ENCODE results near the gene KRT72. TPM values are rescaled to one million over a fixed set of nuclear protein-coding genes. Genes with fewer than 3 reads are reported as not detected.

The KRT72 gene
- total and polyA plus RNA-seq, 2 experiments from 2014 or later, result not detected

Other genes with a start within 250 kb of the KRT72 start
- gene KRT85, start 234.0 kb downstream of the KRT72 start, total RNA-seq (2014; rRNA removed; shearing (Covaris generic)), result not detected in 2 replicates
- gene KRT85, start 234.0 kb downstream of the KRT72 start, polyA plus RNA-seq (2016; fragmentation: Nextera tagmentation; extraction: Ambion mirVana), result not detected in 2 replicates
- not detected in 2 replicates for gene KRT84, start 215.8 kb downstream of the KRT72 start, total RNA-seq (2014; rRNA removed; shearing (Covaris generic))
- gene KRT84, start 215.8 kb downstream of the KRT72 start, polyA plus RNA-seq (2016; fragmentation: Nextera tagmentation; extraction: Ambion mirVana), result not detected in 2 replicates
- gene KRT82, start 195.1 kb downstream of the KRT72 start, total RNA-seq (2014; rRNA removed; shearing (Covaris generic)), result not detected in 2 replicates
- not detected in 2 replicates for gene KRT82, start 195.1 kb downstream of the KRT72 start, polyA plus RNA-seq (2016; fragmentation: Nextera tagmentation; extraction: Ambion mirVana)
- not detected in 2 replicates for gene KRT75, start 167.1 kb downstream of the KRT72 start, total RNA-seq (2014; rRNA removed; shearing (Covaris generic))
- not detected in 2 replicates for gene KRT75, start 167.1 kb downstream of the KRT72 start, polyA plus RNA-seq (2016; fragmentation: Nextera tagmentation; extraction: Ambion mirVana)
- not detected in 2 replicates for gene KRT6B, start 149.3 kb downstream of the KRT72 start, total RNA-seq (2014; rRNA removed; shearing (Covaris generic))
- gene KRT6B, start 149.3 kb downstream of the KRT72 start, polyA plus RNA-seq (2016; fragmentation: Nextera tagmentation; extraction: Ambion mirVana), result not detected in 2 replicates
- gene KRT6C, start 127.7 kb downstream of the KRT72 start, total RNA-seq (2014; rRNA removed; shearing (Covaris generic)), result not detected in 2 replicates
- gene KRT6C, start 127.7 kb downstream of the KRT72 start, polyA plus RNA-seq (2016; fragmentation: Nextera tagmentation; extraction: Ambion mirVana), result not detected in 2 replicates
- not detected in 2 replicates for gene KRT6A, start 108.2 kb downstream of the KRT72 start, total RNA-seq (2014; rRNA removed; shearing (Covaris generic))
- not detected in 2 replicates for gene KRT6A, start 108.2 kb downstream of the KRT72 start, polyA plus RNA-seq (2016; fragmentation: Nextera tagmentation; extraction: Ambion mirVana)
- not detected in 2 replicates for gene KRT5, start 81.1 kb downstream of the KRT72 start, total RNA-seq (2014; rRNA removed; shearing (Covaris generic))
- not detected in 2 replicates for gene KRT5, start 81.1 kb downstream of the KRT72 start, polyA plus RNA-seq (2016; fragmentation: Nextera tagmentation; extraction: Ambion mirVana)
- not detected in 2 replicates for gene KRT71, start 48.3 kb downstream of the KRT72 start, total RNA-seq (2014; rRNA removed; shearing (Covaris generic))
- gene KRT71, start 48.3 kb downstream of the KRT72 start, polyA plus RNA-seq (2016; fragmentation: Nextera tagmentation; extraction: Ambion mirVana), result not detected in 2 replicates
- not detected in 2 replicates for gene KRT74, start 27.6 kb downstream of the KRT72 start, total RNA-seq (2014; rRNA removed; shearing (Covaris generic))
- gene KRT74, start 27.6 kb downstream of the KRT72 start, polyA plus RNA-seq (2016; fragmentation: Nextera tagmentation; extraction: Ambion mirVana), result not detected in 2 replicates
- not detected in 2 replicates for gene KRT73, start 17.1 kb upstream of the KRT72 start, total RNA-seq (2014; rRNA removed; shearing (Covaris generic))
- not detected in 2 replicates for gene KRT73, start 17.1 kb upstream of the KRT72 start, polyA plus RNA-seq (2016; fragmentation: Nextera tagmentation; extraction: Ambion mirVana)
- not detected in 2 replicates for gene KRT2, start 50.7 kb upstream of the KRT72 start, total RNA-seq (2014; rRNA removed; shearing (Covaris generic))
- gene KRT2, start 50.7 kb upstream of the KRT72 start, polyA plus RNA-seq (2016; fragmentation: Nextera tagmentation; extraction: Ambion mirVana), result not detected in 2 replicates
- not detected in 2 replicates for gene KRT1, start 78.9 kb upstream of the KRT72 start, total RNA-seq (2014; rRNA removed; shearing (Covaris generic))
- not detected in 2 replicates for gene KRT1, start 78.9 kb upstream of the KRT72 start, polyA plus RNA-seq (2016; fragmentation: Nextera tagmentation; extraction: Ambion mirVana)
- not detected in 2 replicates for gene KRT77, start 102.1 kb upstream of the KRT72 start, total RNA-seq (2014; rRNA removed; shearing (Covaris generic))
- not detected in 2 replicates for gene KRT77, start 102.1 kb upstream of the KRT72 start, polyA plus RNA-seq (2016; fragmentation: Nextera tagmentation; extraction: Ambion mirVana)
- gene KRT76, start 175.9 kb upstream of the KRT72 start, total RNA-seq (2014; rRNA removed; shearing (Covaris generic)), result not detected in 2 replicates
- not detected in 2 replicates for gene KRT76, start 175.9 kb upstream of the KRT72 start, polyA plus RNA-seq (2016; fragmentation: Nextera tagmentation; extraction: Ambion mirVana)
- gene KRT3, start 194.7 kb upstream of the KRT72 start, total RNA-seq (2014; rRNA removed; shearing (Covaris generic)), result not detected in 2 replicates
- not detected in 2 replicates for gene KRT3, start 194.7 kb upstream of the KRT72 start, polyA plus RNA-seq (2016; fragmentation: Nextera tagmentation; extraction: Ambion mirVana)
- not detected in 2 replicates for gene KRT4, start 212.7 kb upstream of the KRT72 start, total RNA-seq (2014; rRNA removed; shearing (Covaris generic))
- not detected in 2 replicates for gene KRT4, start 212.7 kb upstream of the KRT72 start, polyA plus RNA-seq (2016; fragmentation: Nextera tagmentation; extraction: Ambion mirVana)
- gene KRT79, start 232.8 kb upstream of the KRT72 start, total RNA-seq (2014; rRNA removed; shearing (Covaris generic)), result 0.21 TPM in 1 of 2 replicates, not detected in the other
- not detected in 2 replicates for gene KRT79, start 232.8 kb upstream of the KRT72 start, polyA plus RNA-seq (2016; fragmentation: Nextera tagmentation; extraction: Ambion mirVana)
- gene KRT78, start 247.5 kb upstream of the KRT72 start, total RNA-seq (2014; rRNA removed; shearing (Covaris generic)), result not detected in 2 replicates
- not detected in 2 replicates for gene KRT78, start 247.5 kb upstream of the KRT72 start, polyA plus RNA-seq (2016; fragmentation: Nextera tagmentation; extraction: Ambion mirVana)

Data from GM23338 (cell line).